IMR-90 (cell line): ENCODE results near the gene GRM5. TPM values are rescaled to one million over a fixed set of nuclear protein-coding genes. Genes with fewer than 3 reads are reported as not detected.
A peak's percentile ranks its signal among the peaks of the same experiment; 100 is the strongest.

Experiments used
- ATAC-seq: fragments of 200-7000 bp; cut with Tn5 transposase; 2 replicates; pipeline ENCODE4 v1.9.1; 2020; ENCODE audit warnings: low read depth, mild to moderate bottlenecking, moderate library complexity
- BruUV-seq: library from RNA; stranded (reverse); fragments of 400-500 nt; replicated peaks from 2 replicates; lab custom pipeline; 2021; lab: Mats Ljungman, UMichigan
- CTCF ChIA-PET: fragments of 300-600 bp; formaldehyde crosslinking; extraction: SDS; loops from one replicate; lab custom pipeline; 2021; ENCODE audit warnings: antibody characterized with exemption; lab: Yijun Ruan, JAX
- POLR2A ChIA-PET: fragments of 300-600 bp; sonication (Branson Sonifier 250); formaldehyde crosslinking; loops from one replicate; lab custom pipeline; 2022; ENCODE audit warnings: antibody characterized with exemption; ENCODE audit not compliant: unreplicated experiment; lab: Charles Lee
- DNase-seq: peaks from one replicate; pipeline ENCODE4 v3.0.0; 2013
- H2AFZ ChIP-seq: replicated peaks from 2 replicates; pipeline ENCODE3; 2013; ENCODE audit warnings: low read length, mild to moderate bottlenecking; ENCODE audit not compliant: poor library complexity
- H2AK5ac ChIP-seq: 2 replicates; pipeline ENCODE4 v1.6.1; 2013; ENCODE audit warnings: low read depth, low read length, inconsistent platforms
- H2AK9ac ChIP-seq: replicated peaks from 2 replicates; pipeline ENCODE3; 2013; ENCODE audit warnings: mild to moderate bottlenecking, low read depth, low read length, moderate library complexity; ENCODE audit not compliant: poor library complexity
- H2BK120ac ChIP-seq: 2 replicates; pipeline ENCODE4 v1.6.1; 2013; ENCODE audit warnings: low read depth, low read length, inconsistent platforms
- H2BK15ac ChIP-seq: 3 replicates; pipeline ENCODE4 v1.6.1; 2013; ENCODE audit warnings: low read depth, low read length, inconsistent platforms
- H2BK20ac ChIP-seq: 2 replicates; pipeline ENCODE4 v1.6.1; 2013; ENCODE audit warnings: low read depth, mild to moderate bottlenecking, inconsistent platforms, low read length, moderate library complexity
- H2BK5ac ChIP-seq: 2 replicates; pipeline ENCODE4 v1.6.1; 2013; ENCODE audit warnings: mild to moderate bottlenecking, low read depth, low read length, inconsistent platforms; ENCODE audit not compliant: poor library complexity, severe bottlenecking
- H3K14ac ChIP-seq: replicated peaks from 2 replicates; pipeline ENCODE4 v1.6.1; 2013; ENCODE audit warnings: low read depth, low read length, inconsistent platforms
- H3K18ac ChIP-seq: 2 replicates; pipeline ENCODE4 v1.6.1; 2013; ENCODE audit warnings: low read depth, low read length, control low read depth
- H3K23ac ChIP-seq: 2 replicates; pipeline ENCODE4 v1.6.1; 2013; ENCODE audit warnings: low read depth, low read length, inconsistent platforms
- H3K27ac ChIP-seq: 2 replicates; pipeline ENCODE4 v1.5.1; 2013; ENCODE audit warnings: mild to moderate bottlenecking, control low read depth, low read length; ENCODE audit not compliant: insufficient read depth
- H3K27me3 ChIP-seq: 2 replicates; pipeline ENCODE4 v1.6.1; 2013; ENCODE audit warnings: low read length; ENCODE audit not compliant: control insufficient read depth, insufficient read depth
- H3K36me3 ChIP-seq: 2 replicates; pipeline ENCODE4 v1.6.1; 2013; ENCODE audit warnings: low read length, mixed read lengths; ENCODE audit not compliant: control insufficient read depth, insufficient read depth
- H3K4ac ChIP-seq: 2 replicates; pipeline ENCODE4 v1.6.1; 2013; ENCODE audit warnings: low read depth, low read length, inconsistent platforms
- H3K4me1 ChIP-seq: 2 replicates; pipeline ENCODE4 v1.6.1; 2013; ENCODE audit warnings: low read length, mixed read lengths; ENCODE audit not compliant: control insufficient read depth, insufficient read depth
- H3K4me2 ChIP-seq: 2 replicates; pipeline ENCODE4 v1.6.1; 2013; ENCODE audit warnings: low read depth, mild to moderate bottlenecking, control low read depth, low read length, moderate library complexity
- H3K4me3 ChIP-seq: 2 replicates; pipeline ENCODE4 v1.5.1; 2013; ENCODE audit warnings: low read depth, mild to moderate bottlenecking, control low read depth, low read length, moderate library complexity; ENCODE audit not compliant: insufficient read depth
- H3K56ac ChIP-seq: 2 replicates; pipeline ENCODE4 v1.6.1; 2013; ENCODE audit warnings: low read length, inconsistent platforms; ENCODE audit not compliant: insufficient read depth; ENCODE audit errors: extremely low read depth
- H3K79me1 ChIP-seq, 2 experiments: 2 replicates each; pipeline ENCODE4 v1.6.1; 2013; ENCODE audit warnings: low read length in 2 of 2, inconsistent platforms in 1 of 2, low read depth in 1 of 2
- H3K9ac ChIP-seq: 2 replicates; pipeline ENCODE4 v1.6.1; 2013; ENCODE audit warnings: low read depth, low read length, control low read depth
- H3K9me1 ChIP-seq: 2 replicates; pipeline ENCODE4 v1.6.1; 2013; ENCODE audit warnings: low read length, inconsistent platforms; ENCODE audit not compliant: insufficient read depth
- H3K9me3 ChIP-seq: 2 replicates; pipeline ENCODE4 v1.6.1; 2013; ENCODE audit warnings: low read length; ENCODE audit not compliant: control insufficient read depth, insufficient read depth
- H4K20me1 ChIP-seq: 2 replicates; pipeline ENCODE4 v1.6.1; 2013; ENCODE audit warnings: low read length, inconsistent platforms; ENCODE audit not compliant: insufficient read depth
- H4K5ac ChIP-seq: 2 replicates; pipeline ENCODE4 v1.6.1; 2013; ENCODE audit warnings: mild to moderate bottlenecking, low read depth, low read length, control low read depth
- H4K8ac ChIP-seq, 2 experiments: 2 replicates each; pipeline ENCODE4 v1.6.1; 2013; ENCODE audit warnings: low read depth in 2 of 2, low read length in 2 of 2, control low read depth in 1 of 2, inconsistent platforms in 1 of 2
- H4K91ac ChIP-seq: 2 replicates; pipeline ENCODE4 v1.6.1; 2013; ENCODE audit warnings: low read depth, low read length, inconsistent platforms; ENCODE audit not compliant: insufficient read depth
- CEBPB ChIP-seq: IDR thresholded peaks from 2 replicates; pipeline ENCODE4 v1.6.1; 2012; ENCODE audit warnings: low read depth, low read length, improper control_type of control experiment
- FOS ChIP-seq: fragments of 150-350 bp; IDR thresholded peaks from 2 replicates; pipeline ENCODE4 v1.6.1; 2016; ENCODE audit warnings: low read depth, low read length
- MXI1 ChIP-seq: IDR thresholded peaks from 2 replicates; pipeline ENCODE4 v1.6.1; 2012; ENCODE audit warnings: low read depth, mild to moderate bottlenecking, low read length, moderate library complexity, borderline replicate concordance
- POLR2A ChIP-seq: IDR thresholded peaks from 2 replicates; pipeline ENCODE4 v1.6.1; 2012; ENCODE audit warnings: mild to moderate bottlenecking, low read depth, low read length
- RAD21 ChIP-seq: IDR thresholded peaks from 2 replicates; pipeline ENCODE4 v1.6.1; 2012; ENCODE audit warnings: low read length, improper control_type of control experiment
- SMC3 ChIP-seq: fragments of 150-350 bp; IDR thresholded peaks from 2 replicates; pipeline ENCODE4 v1.6.1; 2016; ENCODE audit warnings: low read depth, mild to moderate bottlenecking, antibody characterized with exemption, low read length, moderate library complexity
- WGBS, 2 experiments: methylation state at CpG; one replicate each; pipeline versions ENCODE4 v1.1.5 to v1.1.7; 2013; ENCODE audit warnings: missing lambda C conversion rate in 2 of 2; ENCODE audit not compliant: insufficient read length in 1 of 2; ENCODE audit errors: extremely low coverage in 2 of 2; 5-methylcytosine and 5-hydroxymethylcytosine counted together
- dilution Hi-C: fragments of 300-500 bp; cut with HindIII; formaldehyde crosslinking; loops from one replicate; pipeline ENCODE4 v1.14.3; 2018; ENCODE audit warnings: low sequenced_read_pairs; ENCODE audit not compliant: unreplicated experiment
- in situ Hi-C: fragments of 300-500 bp; cut with MboI; formaldehyde crosslinking; loops from 3 replicates; pipeline ENCODE4 v1.14.3; 2019; ENCODE audit warnings: low sequenced_read_pairs, inconsistent platforms, mixed read lengths
- intact Hi-C: fragments of 100-400 bp; cut with micrococcal nuclease; formaldehyde crosslinking; loops from 2 replicates; pipeline ENCODE4 v1.10.0; 2022
- polyA plus RNA-seq, 3 experiments: library from polyadenylated mRNA; depleted of rRNA; stranded (reverse); fragments of >200 nt; gene quantifications; 2 replicates each; pipeline ENCODE4 v1.2.3, GENCODE V29; 2012; ENCODE audit warnings: low replicate concordance in 1 of 3
- total RNA-seq: library from RNA; depleted of rRNA; stranded (reverse); fragments of >200 nt; gene quantifications from 2 replicates; pipeline ENCODE4 v1.2.3, GENCODE V29; 2012
- TF ChIP-seq, protein P1 (sequence below): fragments of 150-350 bp; IDR thresholded peaks from 2 replicates; pipeline ENCODE4 v1.6.1; 2016; ENCODE audit warnings: low read depth, mild to moderate bottlenecking, low read length, moderate library complexity, borderline replicate concordance
- TF ChIP-seq, protein P2 (sequence below): conservative IDR thresholded peaks from 2 replicates; pipeline ENCODE4 v1.5.1; 2012; ENCODE audit warnings: mild to moderate bottlenecking, low read depth, low read length, improper control_type of control experiment

The GRM5 gene
- total and polyA plus RNA-seq, 2 of the 4 experiments (the other 2 are of a cell fraction): under 0.01 TPM

- H3K14ac ChIP-seq: no peak overlapping the region
- no peaks in the 10 kb centered on the region for H3K27me3 ChIP-seq
- peak; percentile 55 for DNase-seq
- intact Hi-C loops (loop anchor here (1.0 kb wide), 1 partner anchor 536 kb away; no protein-coding TSS in a partner anchor), dilution Hi-C loops (no loop called here), in situ Hi-C loops (loop anchor here (25.0 kb wide), 1 partner anchor 335 kb away; no protein-coding TSS in a partner anchor)
- H3K27ac ChIP-seq: no peak overlapping the region
- no peak overlapping the region for H3K4me2 ChIP-seq
- no CpG with 5 or more reads among the region's 3 CpGs for WGBS, 2 experiments
- H2AK5ac ChIP-seq: peak overlapping the region; percentile 1
- H3K56ac ChIP-seq: no peak overlapping the region; the same call in 1 of the 2 replicates
- H4K5ac ChIP-seq: no peak overlapping the region
- H3K36me3 ChIP-seq: no peaks in the 10 kb centered on the region
- no peak overlapping the region for H3K4me3 ChIP-seq
- H4K91ac ChIP-seq: no peak overlapping the region
- H3K4ac ChIP-seq: peak overlapping the region; percentile 50
- H2BK15ac ChIP-seq: peak overlapping the region; percentile 6; the same call in 1 of the 3 replicates
- H2AFZ ChIP-seq: peak overlapping the region; percentile 63
- H2BK20ac ChIP-seq: 0 out of 2 replicates have a peak overlapping the region, but pooled peaks have one; percentile 49
- peak; percentile 66 for ATAC-seq
- peak overlapping the region; percentile 49 for H2BK120ac ChIP-seq
- H3K9ac ChIP-seq: no peak overlapping the region
- H3K23ac ChIP-seq: no peak overlapping the region
- CTCF ChIA-PET: interaction anchor here (0.6 to 1.4 kb wide), 8 partner anchors 8 to 596 kb away, joined by 3 to 4 read pairs (median 3); no protein-coding TSS in a partner anchor
- no peaks in the 10 kb centered on the region for H4K20me1 ChIP-seq
- no peaks in the 10 kb centered on the region; the same call in 1 of the 2 replicates for H3K9me1 ChIP-seq
- H2AK9ac ChIP-seq: peak overlapping the region; percentile 18
- no peaks in the 10 kb centered on the region for H3K9me3 ChIP-seq
- POLR2A ChIA-PET: no interaction called here
- no peaks in the 10 kb centered on the region for H3K79me1 ChIP-seq
- H4K8ac ChIP-seq: no peak overlapping the region
- TF ChIP-seq, protein P1, sequence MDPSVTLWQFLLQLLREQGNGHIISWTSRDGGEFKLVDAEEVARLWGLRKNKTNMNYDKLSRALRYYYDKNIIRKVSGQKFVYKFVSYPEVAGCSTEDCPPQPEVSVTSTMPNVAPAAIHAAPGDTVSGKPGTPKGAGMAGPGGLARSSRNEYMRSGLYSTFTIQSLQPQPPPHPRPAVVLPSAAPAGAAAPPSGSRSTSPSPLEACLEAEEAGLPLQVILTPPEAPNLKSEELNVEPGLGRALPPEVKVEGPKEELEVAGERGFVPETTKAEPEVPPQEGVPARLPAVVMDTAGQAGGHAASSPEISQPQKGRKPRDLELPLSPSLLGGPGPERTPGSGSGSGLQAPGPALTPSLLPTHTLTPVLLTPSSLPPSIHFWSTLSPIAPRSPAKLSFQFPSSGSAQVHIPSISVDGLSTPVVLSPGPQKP: no peak
- TF ChIP-seq MXI1 (no peak), FOS (no peak), SMC3 (peak; percentile 52; the same call in 1 of the 2 replicates), CEBPB (peak; percentile 37; the same call in 1 of the 2 replicates), POLR2A (no peak), RAD21 (peak; percentile 71)
- TF ChIP-seq, protein P2, sequence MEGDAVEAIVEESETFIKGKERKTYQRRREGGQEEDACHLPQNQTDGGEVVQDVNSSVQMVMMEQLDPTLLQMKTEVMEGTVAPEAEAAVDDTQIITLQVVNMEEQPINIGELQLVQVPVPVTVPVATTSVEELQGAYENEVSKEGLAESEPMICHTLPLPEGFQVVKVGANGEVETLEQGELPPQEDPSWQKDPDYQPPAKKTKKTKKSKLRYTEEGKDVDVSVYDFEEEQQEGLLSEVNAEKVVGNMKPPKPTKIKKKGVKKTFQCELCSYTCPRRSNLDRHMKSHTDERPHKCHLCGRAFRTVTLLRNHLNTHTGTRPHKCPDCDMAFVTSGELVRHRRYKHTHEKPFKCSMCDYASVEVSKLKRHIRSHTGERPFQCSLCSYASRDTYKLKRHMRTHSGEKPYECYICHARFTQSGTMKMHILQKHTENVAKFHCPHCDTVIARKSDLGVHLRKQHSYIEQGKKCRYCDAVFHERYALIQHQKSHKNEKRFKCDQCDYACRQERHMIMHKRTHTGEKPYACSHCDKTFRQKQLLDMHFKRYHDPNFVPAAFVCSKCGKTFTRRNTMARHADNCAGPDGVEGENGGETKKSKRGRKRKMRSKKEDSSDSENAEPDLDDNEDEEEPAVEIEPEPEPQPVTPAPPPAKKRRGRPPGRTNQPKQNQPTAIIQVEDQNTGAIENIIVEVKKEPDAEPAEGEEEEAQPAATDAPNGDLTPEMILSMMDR: peak; percentile 61
- H3K18ac ChIP-seq: no peak overlapping the region
- H2BK5ac ChIP-seq: no peak overlapping the region
- peaks cover 4% of the 10 kb centered on the region for H3K4me1 ChIP-seq
- no TSS peak for BruUV-seq
Observed at GRCh38 chr11:88552379-88553062, 513.3 kb downstream of the GRM5 start.
